SK-N-SH (cell line): ENCODE results near the gene AZIN2. TPM values are rescaled to one million over a fixed set of nuclear protein-coding genes. Genes with fewer than 3 reads are reported as not detected.

Source experiments
- CTCF ChIA-PET: fragments of 300-600, 350-600 bp; formaldehyde crosslinking; extraction: SDS; loops from one replicate; lab custom pipeline; 2021; lab: Yijun Ruan, JAX
- POLR2A ChIA-PET: fragments of 350-600 bp; sonication (Branson Sonifier 250); formaldehyde crosslinking; extraction: SDS; loops from one replicate; lab custom pipeline; 2020; ENCODE audit warnings: antibody characterized with exemption, inconsistent platforms; lab: Yijun Ruan, JAX
- DNase-seq: peaks from one replicate; pipeline ENCODE4 v3.0.0; 2012
- H2AFZ ChIP-seq: fragments of 200-600 bp; sonication (generic); 2 replicates; pipeline ENCODE4 v1.8.1; 2016; ENCODE audit warnings: antibody characterized with exemption, mild to moderate bottlenecking, low read depth
- H3F3A ChIP-seq: fragments of 200-600 bp; sonication (generic); replicated peaks from 2 replicates; pipeline ENCODE3; 2016; ENCODE audit warnings: antibody characterized with exemption, mild to moderate bottlenecking; ENCODE audit not compliant: insufficient read depth
- H3K27ac ChIP-seq, 2 experiments: fragments of 200-500 bp in 1 of 2; fragments of 200-600 bp in 1 of 2; sonication (Bioruptor generic) in 1 of 2; sonication (generic), shearing (Covaris generic) in 1 of 2; 2 replicates each; pipeline versions ENCODE4 v1.5.1 to v1.6.1; 2014 to 2016; ENCODE audit warnings: low read depth in 2 of 2, inconsistent platforms in 1 of 2, low read length in 1 of 2, mild to moderate bottlenecking in 1 of 2, mixed read lengths in 1 of 2
- H3K27me3 ChIP-seq: fragments of 200-600 bp; sonication (generic), shearing (Covaris generic); 2 replicates; pipeline ENCODE4 v1.6.1; 2016; ENCODE audit warnings: mixed run types; ENCODE audit not compliant: insufficient read depth
- H3K36me3 ChIP-seq, 2 experiments: fragments of 200-500 bp in 1 of 2; fragments of 200-600 bp in 1 of 2; sonication (Bioruptor generic) in 1 of 2; sonication (generic) in 1 of 2; replicated peaks in 1 of 2; 2 replicates each; pipeline versions ENCODE3 to v1.5.1; 2014 to 2016; ENCODE audit warnings: low read length in 1 of 2, mild to moderate bottlenecking in 1 of 2; ENCODE audit not compliant: insufficient read depth in 2 of 2, control insufficient read depth in 1 of 2
- H3K4me1 ChIP-seq, 2 experiments: fragments of 200-500 bp in 1 of 2; fragments of 200-600 bp in 1 of 2; sonication (Bioruptor generic) in 1 of 2; sonication (generic), shearing (Covaris generic) in 1 of 2; 2 replicates each; pipeline versions ENCODE4 v1.5.1 to v1.6.1; 2014 to 2016; ENCODE audit warnings: low read depth in 1 of 2, low read length in 1 of 2, mixed run types in 1 of 2; ENCODE audit not compliant: insufficient read depth in 2 of 2, control insufficient read depth in 1 of 2
- H3K4me2 ChIP-seq: fragments of 200-600 bp; sonication (generic), shearing (Covaris generic); 2 replicates; pipeline ENCODE4 v1.6.1; 2017; ENCODE audit warnings: mixed run types
- H3K4me3 ChIP-seq, 2 experiments: fragments of 200-500 bp in 1 of 2; fragments of 200-600 bp in 1 of 2; sonication (Bioruptor generic) in 1 of 2; sonication (generic), shearing (Covaris generic) in 1 of 2; 2 replicates each; pipeline versions ENCODE4 v1.5.1 to v1.8.1; 2014 to 2016; ENCODE audit warnings: low read depth in 2 of 2, inconsistent platforms in 1 of 2, low read length in 1 of 2, mild to moderate bottlenecking in 1 of 2, mixed read lengths in 1 of 2, moderate library complexity in 1 of 2
- H3K79me2 ChIP-seq: fragments of 200-600 bp; sonication (generic); 2 replicates; pipeline ENCODE4 v1.8.1; 2017; ENCODE audit warnings: mild to moderate bottlenecking; ENCODE audit not compliant: insufficient read depth
- H3K9ac ChIP-seq: fragments of 200-600 bp; sonication (generic); 2 replicates; pipeline ENCODE4 v1.6.1; 2017; ENCODE audit warnings: mixed run types
- H3K9me2 ChIP-seq: fragments of 200-600 bp; sonication (generic); 2 replicates; pipeline ENCODE4 v1.6.1; 2017; ENCODE audit warnings: mixed run types
- H3K9me3 ChIP-seq: fragments of 200-600 bp; sonication (generic); 2 replicates; pipeline ENCODE4 v1.6.1; 2017; ENCODE audit warnings: mixed run types, mild to moderate bottlenecking, moderate library complexity
- H4K20me1 ChIP-seq: fragments of 200-600 bp; sonication (generic); 2 replicates; pipeline ENCODE4 v1.6.1; 2017; ENCODE audit warnings: mild to moderate bottlenecking, mixed run types; ENCODE audit not compliant: insufficient read depth
- CTCF ChIP-seq: fragments of 200-600 bp; sonication (generic); IDR thresholded peaks from 2 replicates; pipeline ENCODE4 v1.6.1; 2017; ENCODE audit warnings: antibody characterized with exemption, mild to moderate bottlenecking, moderate library complexity
- EZH2phosphoT487 ChIP-seq: fragments of 200-600 bp; sonication (generic); IDR thresholded peaks from 2 replicates; pipeline ENCODE4 v1.6.1; 2017; ENCODE audit warnings: low read depth, mixed run types, mild to moderate bottlenecking, antibody characterized with exemption, moderate library complexity, borderline replicate concordance
- FOSL2 ChIP-seq: IDR thresholded peaks from 2 replicates; pipeline ENCODE4 v1.4.0; 2012; ENCODE audit warnings: low read depth, mild to moderate bottlenecking, moderate library complexity, borderline replicate concordance
- GABPA ChIP-seq: IDR thresholded peaks from 2 replicates; pipeline ENCODE4 v1.4.0; 2012; ENCODE audit warnings: low read depth, mild to moderate bottlenecking
- IRF3 ChIP-seq: fragments of 150-350 bp; IDR thresholded peaks from 2 replicates; pipeline ENCODE4 v1.6.1; 2016; ENCODE audit warnings: mild to moderate bottlenecking, low read depth, low read length
- JUND ChIP-seq: IDR thresholded peaks from 2 replicates; pipeline ENCODE4 v1.4.0; 2012
- MXI1 ChIP-seq: IDR thresholded peaks from 2 replicates; pipeline ENCODE4 v1.6.1; 2012; ENCODE audit warnings: mild to moderate bottlenecking, low read depth, low read length, improper control_type of control experiment
- NFIC ChIP-seq: IDR thresholded peaks from 2 replicates; pipeline ENCODE4 v1.4.0; 2012; ENCODE audit warnings: borderline replicate concordance
- PBX3 ChIP-seq: IDR thresholded peaks from 2 replicates; pipeline ENCODE4; 2012
- RCOR1 ChIP-seq: fragments of 150-350 bp; IDR thresholded peaks from 2 replicates; pipeline ENCODE4 v1.6.1; 2017; ENCODE audit warnings: antibody characterized with exemption, low read length
- RXRA ChIP-seq: IDR thresholded peaks from 2 replicates; pipeline ENCODE4 v1.4.0; 2012; ENCODE audit warnings: low read depth, mild to moderate bottlenecking, borderline replicate concordance
- TCF12 ChIP-seq: IDR thresholded peaks from 2 replicates; pipeline ENCODE4 v1.4.0; 2012
- USF1 ChIP-seq: IDR thresholded peaks from 2 replicates; pipeline ENCODE4 v1.4.0; 2012; ENCODE audit warnings: low read depth, borderline replicate concordance
- USF2 ChIP-seq: fragments of 150-350 bp; IDR thresholded peaks from 2 replicates; pipeline ENCODE4 v1.6.1; 2017; ENCODE audit warnings: antibody characterized with exemption, low read length, low read depth, borderline replicate concordance
- YY1 ChIP-seq: IDR thresholded peaks from 2 replicates; pipeline ENCODE4 v1.4.0; 2012; ENCODE audit warnings: low read depth, mild to moderate bottlenecking
- WGBS: methylation state at CpG from one replicate; pipeline ENCODE4 v1.1.6; 2017; ENCODE audit warnings: low lambda C conversion rate; 5-methylcytosine and 5-hydroxymethylcytosine counted together
- polyA plus RNA-seq, 3 experiments: library from polyadenylated mRNA; depleted of rRNA; stranded (reverse); fragments of >200 nt; gene quantifications; 2 replicates each; pipeline ENCODE4 v1.2.3, GENCODE V29; 2012

AZIN2 gene
- polyA plus RNA-seq, 1 of the 3 experiments (the other 2 are of a cell fraction), result 17.8 TPM

- no peak for TF ChIP-seq IRF3
Measured at GRCh38 chr1:33096363-33097005, 15.5 kb downstream of the AZIN2 start (continued).

- H3K4me1 ChIP-seq, result peaks cover 0 to 25% of the 10 kb centered on the region in 2 experiments; a peak in 1 of 4 replicates
- no peak overlapping the region for H2AFZ ChIP-seq
- no peak overlapping the region for H3K4me2 ChIP-seq
- H3K36me3 ChIP-seq, result no peaks in the 10 kb centered on the region
- no peak overlapping the region for H3K9ac ChIP-seq
- CTCF ChIA-PET, result interaction anchor here (0.7 to 5.3 kb wide), 8 partner anchors 10 to 515 kb away, joined by 3 to 37 read pairs (median 6); partner anchors contain the start of gene PHC2
- no peaks in the 10 kb centered on the region for H3K79me2 ChIP-seq
- DNase-seq, result no peak
- POLR2A ChIA-PET, result no interaction called here
- peaks cover 26% of the 10 kb centered on the region for H3F3A ChIP-seq
- TF ChIP-seq EZH2phosphoT487 (no peak), USF1 (peak; percentile 44; the same call in 1 of the 2 replicates)
- no peaks in the 10 kb centered on the region for H3K27me3 ChIP-seq
- peak overlapping the region in 1 of 2 experiments; percentile 98; a peak in 1 of 4 replicates for H3K27ac ChIP-seq
- no peak overlapping the region for H3K4me3 ChIP-seq
- H3K9me2 ChIP-seq, result no peaks in the 10 kb centered on the region
- no peaks in the 10 kb centered on the region for H3K9me3 ChIP-seq
- no peaks in the 10 kb centered on the region for H4K20me1 ChIP-seq
- 92% methylated on average over 2 of the region's 3 CpGs for WGBS
Measured at GRCh38 chr1:33097137-33097611, 16.2 kb downstream of the AZIN2 start.

- no peaks in the 10 kb centered on the region for H3K9me2 ChIP-seq
- 100% methylated on average over 3 of the region's 4 CpGs for WGBS
- no peak overlapping the region for H3K9ac ChIP-seq
- no peaks in the 10 kb centered on the region for H3K36me3 ChIP-seq
- ChIA-PET CTCF (interaction anchor here (1.0 to 4.8 kb wide), 4 partner anchors 11 to 515 kb away, joined by 4 to 32 read pairs (median 6); no protein-coding TSS in a partner anchor), POLR2A (no interaction called here)
- peaks cover 26% of the 10 kb centered on the region for H3F3A ChIP-seq
- H3K4me2 ChIP-seq, result no peak overlapping the region
- no peaks in the 10 kb centered on the region for H4K20me1 ChIP-seq
- no peak overlapping the region for H2AFZ ChIP-seq
- no peak overlapping the region for H3K4me3 ChIP-seq
- H3K4me1 ChIP-seq, result peaks cover 0 to 25% of the 10 kb centered on the region in 2 experiments; a peak in 1 of 4 replicates
- no peak for DNase-seq
- no peaks in the 10 kb centered on the region for H3K27me3 ChIP-seq
- H3K79me2 ChIP-seq, result no peaks in the 10 kb centered on the region
- no peaks in the 10 kb centered on the region for H3K9me3 ChIP-seq
- H3K27ac ChIP-seq, result peak overlapping the region; percentile 78 to 98; a peak in 2 of 4 replicates
- no peak for TF ChIP-seq RXRA
- TF ChIP-seq CTCF, result no peak
- TF ChIP-seq YY1, result no peak
- no peak for TF ChIP-seq TCF12
- TF ChIP-seq GABPA, result no peak
- TF ChIP-seq FOSL2, result no peak
- no peak for TF ChIP-seq RCOR1
- no peak for TF ChIP-seq USF2
- TF ChIP-seq PBX3, result no peak
- TF ChIP-seq JUND, result no peak
- no peak for TF ChIP-seq NFIC
- TF ChIP-seq EZH2phosphoT487, result no peak
- TF ChIP-seq MXI1, result no peak
Measured at GRCh38 chr1:33097762-33098161, 16.8 kb downstream of the AZIN2 start.
